ENCODE measurements around the gene GP1BB. TPM values are rescaled to one million over a fixed set of nuclear protein-coding genes. Genes with fewer than 3 reads are reported as not detected.
A peak's percentile ranks its signal among the peaks of the same experiment; 100 is the strongest.
"Not testable (repeated sequence)": the region's sequence is repeated elsewhere in the genome, so short reads cannot be mapped to it uniquely, and the experiment has no call there.

GP1BB gene
- 2.0 TPM for polyA plus RNA-seq

GRCh38 chr22:19723232-19723982, at the start of gene GP1BB:
Gene GP1BB (plus strand): TSS chr22:19723539. CDS start chr22:19723570, 31 bp downstream.
- H3K4me3 Mint-ChIP-seq: peak within 1 kb of the TSS in 2 of 4 donors; percentile 26 to 51
- H3K4me1 Mint-ChIP-seq: peaks cover 4 to 11% (median 4%) of the 10 kb centered on the region in 3 donors
- H3K9me3 Mint-ChIP-seq: no peaks in the 10 kb centered on the region
- no peaks in the 10 kb centered on the region for H3K36me3 Mint-ChIP-seq
- H3K27ac Mint-ChIP-seq: no peak within 1 kb of the TSS
- H3K27me3 Mint-ChIP-seq: peaks cover 40% of the 10 kb centered on the region

GRCh38 chr22:19673660-19674059, 49.7 kb upstream of the GP1BB start:
- Mint-ChIP-seq H3K4me3 (no peak overlapping the region), H3K27me3 (peaks cover 8% of the 10 kb centered on the region), H3K27ac (no peak overlapping the region), H3K9me3 (peaks cover 0 to 3% (median 0%) of the 10 kb centered on the region in 3 donors), H3K4me1 (no peaks in the 10 kb centered on the region), H3K36me3 (peaks cover 1% of the 10 kb centered on the region)

- Mint-ChIP-seq H3K27ac (no peak overlapping the region), H3K4me3 (no peak overlapping the region), H3K36me3 (peaks cover 1% of the 10 kb centered on the region), H3K9me3 (peaks cover 0 to 3% (median 0%) of the 10 kb centered on the region in 3 donors), H3K27me3 (peaks cover 12% of the 10 kb centered on the region), H3K4me1 (no peaks in the 10 kb centered on the region)
Observed at GRCh38 chr22:19674129-19674928, 49.0 kb upstream of the GP1BB start.

GRCh38 chr22:19674929-19675253, 48.4 kb upstream of the GP1BB start:
- no peak overlapping the region for H3K4me3 Mint-ChIP-seq

GRCh38 chr22:19675428-19675827, 47.9 kb upstream of the GP1BB start:
- H3K9me3 Mint-ChIP-seq: peaks cover 0 to 3% (median 0%) of the 10 kb centered on the region in 3 donors
- H3K4me3 Mint-ChIP-seq: no peak overlapping the region
- H3K4me1 Mint-ChIP-seq: no peaks in the 10 kb centered on the region
- H3K27me3 Mint-ChIP-seq: peaks cover 12% of the 10 kb centered on the region
- peaks cover 1% of the 10 kb centered on the region for H3K36me3 Mint-ChIP-seq
- H3K27ac Mint-ChIP-seq: no peak overlapping the region

More at GRCh38 chr22:19674929-19675253, 48.4 kb upstream of the GP1BB start:
- Mint-ChIP-seq H3K27ac (no peak overlapping the region), H3K27me3 (peaks cover 12% of the 10 kb centered on the region), H3K36me3 (peaks cover 1% of the 10 kb centered on the region), H3K4me1 (no peaks in the 10 kb centered on the region), H3K9me3 (peaks cover 0 to 3% (median 0%) of the 10 kb centered on the region in 3 donors)

DNA sequence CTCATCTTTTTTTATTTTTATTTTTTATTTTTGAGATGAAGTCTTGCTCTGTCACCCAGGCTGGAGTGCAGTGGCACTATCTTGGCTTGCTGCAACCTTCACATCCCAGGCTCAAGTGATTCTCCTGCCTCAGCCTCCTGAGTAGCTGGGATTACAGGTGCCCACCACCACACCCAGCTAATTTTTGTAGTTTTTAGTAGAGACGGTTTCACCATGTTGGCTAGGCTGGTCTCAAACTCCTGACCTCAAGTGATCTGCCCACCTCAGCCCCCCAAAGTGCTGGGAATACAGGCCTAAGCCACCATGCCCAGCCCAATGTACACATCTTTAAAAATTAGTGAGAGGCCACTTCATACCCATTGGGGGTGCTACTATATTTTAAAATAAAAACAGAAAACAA, 46.9 kb upstream of the GP1BB start:
- H3K36me3 Mint-ChIP-seq, H3K4me1 Mint-ChIP-seq, H3K9me3 Mint-ChIP-seq, H3K4me3 Mint-ChIP-seq, H3K27ac Mint-ChIP-seq: not testable (repeated sequence)
- peaks cover 16% of the 10 kb centered on the region for H3K27me3 Mint-ChIP-seq

- Mint-ChIP-seq H3K36me3 (peaks cover 1% of the 10 kb centered on the region), H3K27ac (no peak overlapping the region), H3K4me1 (no peaks in the 10 kb centered on the region), H3K27me3 (peaks cover 17% of the 10 kb centered on the region), H3K4me3 (no peak overlapping the region), H3K9me3 (peaks cover 0 to 3% (median 0%) of the 10 kb centered on the region in 3 donors)
Observed at GRCh38 chr22:19678949-19679521, 44.3 kb upstream of the GP1BB start.

- no peak overlapping the region for H3K4me3 Mint-ChIP-seq
- no peaks in the 10 kb centered on the region for H3K4me1 Mint-ChIP-seq
- no peaks in the 10 kb centered on the region for H3K36me3 Mint-ChIP-seq
- H3K27ac Mint-ChIP-seq: no peak overlapping the region
- H3K9me3 Mint-ChIP-seq: peaks cover 0 to 3% (median 0%) of the 10 kb centered on the region in 3 donors
- peaks cover 17% of the 10 kb centered on the region for H3K27me3 Mint-ChIP-seq
Observed at GRCh38 chr22:19679522-19680101, 43.7 kb upstream of the GP1BB start.

GRCh38 chr22:19680287-19680881, 43.0 kb upstream of the GP1BB start:
- Mint-ChIP-seq H3K9me3 (peaks cover 0 to 3% (median 0%) of the 10 kb centered on the region in 3 donors), H3K27ac (no peak overlapping the region), H3K27me3 (peaks cover 17% of the 10 kb centered on the region), H3K4me3 (no peak overlapping the region), H3K4me1 (no peaks in the 10 kb centered on the region), H3K36me3 (no peaks in the 10 kb centered on the region)

GRCh38 chr22:19680911-19681862, 42.2 kb upstream of the GP1BB start:
- Mint-ChIP-seq H3K36me3 (no peaks in the 10 kb centered on the region), H3K4me3 (no peak overlapping the region), H3K9me3 (peaks cover 0 to 3% (median 0%) of the 10 kb centered on the region in 3 donors), H3K27ac (no peak overlapping the region), H3K27me3 (peaks cover 15% of the 10 kb centered on the region), H3K4me1 (no peaks in the 10 kb centered on the region)

GRCh38 chr22:19681863-19682245, 41.5 kb upstream of the GP1BB start:
- peaks cover 15% of the 10 kb centered on the region for H3K27me3 Mint-ChIP-seq
- no peaks in the 10 kb centered on the region for H3K4me1 Mint-ChIP-seq
- H3K9me3 Mint-ChIP-seq: peaks cover 0 to 3% (median 0%) of the 10 kb centered on the region in 3 donors
- H3K36me3 Mint-ChIP-seq: no peaks in the 10 kb centered on the region
- H3K4me3 Mint-ChIP-seq: no peak overlapping the region
- H3K27ac Mint-ChIP-seq: no peak overlapping the region

DNA sequence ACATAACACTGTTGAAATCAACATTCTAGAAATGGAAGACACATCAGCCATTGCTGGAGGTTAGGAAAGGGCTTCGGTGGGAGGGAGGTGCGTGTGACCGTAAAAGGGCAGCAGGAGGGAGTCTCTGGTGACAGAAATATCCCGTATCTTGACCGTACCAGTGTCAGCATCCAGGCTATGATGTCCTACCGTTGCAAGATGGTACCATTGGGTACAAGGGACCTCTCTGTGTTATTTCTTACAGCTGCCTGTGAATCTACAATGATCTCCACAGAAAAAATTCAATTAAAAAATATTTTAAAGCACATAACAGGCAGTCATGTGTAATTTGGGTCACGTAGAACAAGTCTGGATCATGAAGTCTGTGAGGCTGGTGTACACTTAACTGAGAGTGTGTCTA, 36.4 kb upstream of the GP1BB start:
- no peaks in the 10 kb centered on the region for H3K4me1 Mint-ChIP-seq
- H3K4me3 Mint-ChIP-seq: no peak overlapping the region

GRCh38 chr22:19687561-19688300, 35.6 kb upstream of the GP1BB start:
- no peak overlapping the region for H3K4me3 Mint-ChIP-seq
- H3K27me3 Mint-ChIP-seq: peaks cover 3% of the 10 kb centered on the region
- H3K9me3 Mint-ChIP-seq: no peaks in the 10 kb centered on the region
- H3K36me3 Mint-ChIP-seq: no peaks in the 10 kb centered on the region
- no peaks in the 10 kb centered on the region for H3K4me1 Mint-ChIP-seq
- no peak overlapping the region for H3K27ac Mint-ChIP-seq

More for the DNA sequence above, 36.4 kb upstream of the GP1BB start:
- Mint-ChIP-seq H3K27me3 (peaks cover 3% of the 10 kb centered on the region), H3K27ac (no peak overlapping the region), H3K9me3 (no peaks in the 10 kb centered on the region), H3K36me3 (no peaks in the 10 kb centered on the region)

All from IgD-negative memory B cell (primary cell).